ENCODE data around the gene CDON.

CDON gene
- total RNA-seq = 5.0 to 8.4 (median 5.7) reads per million in 3 experiments

DNA sequence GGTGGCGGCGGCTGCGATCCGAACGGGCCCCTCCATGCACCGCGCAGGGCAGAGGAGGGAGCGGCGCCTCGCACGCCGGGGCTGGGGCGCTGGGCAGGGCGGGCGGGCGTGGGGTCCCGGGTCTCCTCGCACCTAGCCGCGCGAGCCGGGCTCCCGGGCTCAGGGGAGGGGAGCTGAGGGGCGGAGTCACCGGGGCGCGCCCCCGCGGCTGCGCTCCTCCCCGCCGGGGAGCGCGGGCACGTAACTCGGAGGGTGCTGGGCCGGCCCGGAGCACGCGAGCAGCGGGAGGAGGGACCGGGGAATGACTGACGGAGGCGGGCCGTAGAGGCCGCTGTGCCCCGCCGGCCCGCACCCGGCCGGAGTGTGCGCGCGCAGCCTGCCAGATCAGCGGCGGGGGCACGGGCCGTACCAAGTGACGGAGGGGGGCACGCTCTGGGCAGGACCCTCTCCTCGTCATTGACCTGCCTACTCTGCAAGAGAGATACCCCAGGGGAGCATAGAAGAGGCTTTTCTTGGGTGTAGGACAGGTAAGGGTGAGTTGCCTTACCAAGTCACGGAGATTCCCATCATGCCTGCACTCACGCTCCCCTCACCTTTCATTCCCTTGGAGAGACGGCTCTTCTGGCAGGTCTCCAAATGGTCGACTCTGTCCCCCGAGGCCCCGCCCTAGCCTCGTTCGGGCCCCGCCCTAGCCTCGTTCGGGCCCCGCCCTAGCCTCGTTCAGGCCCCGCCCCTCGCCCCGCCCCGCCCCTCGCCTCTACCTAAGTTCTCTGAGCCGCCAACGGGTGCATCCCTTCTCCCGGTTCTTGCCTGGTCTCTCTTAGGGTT is at the start of gene CDON:
Gene CDON, minus strand, starts transcription at position 188 of the 828 bp plus-strand sequence. CDS start 39,390 bp downstream, outside the sequence.
- peak; percentile 91 for DNase-seq

DNA sequence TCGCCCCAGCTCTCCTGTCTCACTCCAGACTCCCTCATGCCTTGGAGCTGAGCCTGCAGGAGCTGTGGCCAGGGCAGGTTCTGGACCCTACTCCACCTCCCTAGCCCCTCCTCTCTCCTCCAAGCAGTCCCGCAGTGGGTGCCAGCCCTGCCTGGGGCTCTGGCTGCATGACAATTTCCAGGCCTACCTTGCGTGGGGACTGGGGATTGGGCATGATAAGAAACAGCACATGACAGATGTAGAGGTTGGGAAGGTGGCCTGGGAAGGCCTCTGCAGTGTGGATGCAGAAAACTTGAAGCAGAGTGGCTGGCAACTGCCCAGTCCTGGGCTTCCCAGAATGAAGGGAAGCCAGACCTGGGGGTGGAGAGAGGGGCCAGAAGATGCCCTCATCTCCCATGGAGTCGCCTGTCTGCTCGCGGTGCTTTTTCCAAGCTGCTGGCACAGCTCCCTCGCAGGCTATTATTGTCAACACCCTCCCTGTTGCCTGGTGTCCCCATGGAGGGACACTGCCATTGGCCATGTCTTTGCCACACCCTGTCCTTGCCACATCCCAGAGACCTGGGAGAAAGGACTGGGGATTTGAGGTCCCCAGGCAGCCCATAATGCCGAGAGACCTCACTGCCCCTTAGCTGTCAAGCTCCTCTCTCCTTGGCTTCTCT is 48.9 kb upstream of the CDON start:
- no peak for DNase-seq

DNA sequence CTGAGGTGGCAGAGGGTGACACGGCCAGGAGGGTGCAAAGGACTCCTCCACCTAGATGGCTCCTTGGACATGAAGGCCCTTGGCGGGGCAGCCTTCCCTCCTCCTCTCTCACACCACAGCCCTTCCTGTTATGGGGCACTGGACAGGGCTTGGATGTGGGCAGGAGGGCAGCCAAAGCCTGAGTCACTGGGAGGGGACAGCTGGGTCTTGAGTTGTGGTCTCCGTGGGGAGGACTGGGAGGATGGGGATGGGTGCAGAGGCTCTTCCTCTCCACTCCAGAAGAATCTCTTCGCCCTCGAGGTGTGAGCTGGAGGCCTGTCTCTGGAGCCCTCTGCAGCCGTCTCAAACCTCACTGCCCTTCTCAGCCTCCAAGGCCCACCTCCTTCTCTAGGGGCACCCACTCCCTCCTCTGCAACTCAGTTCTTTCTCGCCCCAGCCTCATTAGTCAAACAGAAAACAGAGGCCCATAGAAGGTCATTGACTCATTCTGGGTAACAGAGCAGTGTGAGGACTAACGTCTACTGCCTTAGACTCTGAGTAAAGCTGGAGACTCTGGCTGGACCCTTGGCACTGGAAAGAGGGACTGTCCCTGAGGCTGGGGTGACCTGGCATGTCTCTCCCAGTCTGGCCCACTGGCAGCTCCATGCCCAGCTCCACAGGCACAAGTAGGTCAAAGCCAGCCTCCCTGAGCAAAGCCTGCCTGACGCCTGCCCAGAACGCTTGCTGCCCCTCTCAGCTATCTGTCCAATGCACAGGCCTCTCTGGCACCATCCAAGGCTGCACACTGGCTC is 47.5 kb upstream of the CDON start:
- DNase-seq = no peak

- DNase-seq = no peak
Measured at GRCh38 chr11:126106594-126107328, 44.1 kb upstream of the CDON start.

DNA sequence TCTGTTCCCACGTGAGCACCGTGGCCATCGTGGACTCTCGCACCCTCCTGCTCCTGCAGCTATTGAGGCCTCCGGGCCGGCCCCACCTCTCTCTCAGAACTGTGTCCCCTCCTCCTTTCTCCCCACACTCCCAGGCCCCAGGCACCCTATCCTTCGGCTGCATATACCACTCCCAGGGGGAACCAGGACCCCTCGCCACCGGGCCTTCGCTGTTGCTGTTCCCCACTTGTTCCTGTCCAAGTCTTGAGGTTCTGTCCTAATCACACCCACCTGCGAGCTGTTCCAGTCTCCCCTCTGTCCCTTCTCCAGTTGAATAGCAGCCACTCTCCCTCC is 43.0 kb upstream of the CDON start:
- no peak for DNase-seq

DNA sequence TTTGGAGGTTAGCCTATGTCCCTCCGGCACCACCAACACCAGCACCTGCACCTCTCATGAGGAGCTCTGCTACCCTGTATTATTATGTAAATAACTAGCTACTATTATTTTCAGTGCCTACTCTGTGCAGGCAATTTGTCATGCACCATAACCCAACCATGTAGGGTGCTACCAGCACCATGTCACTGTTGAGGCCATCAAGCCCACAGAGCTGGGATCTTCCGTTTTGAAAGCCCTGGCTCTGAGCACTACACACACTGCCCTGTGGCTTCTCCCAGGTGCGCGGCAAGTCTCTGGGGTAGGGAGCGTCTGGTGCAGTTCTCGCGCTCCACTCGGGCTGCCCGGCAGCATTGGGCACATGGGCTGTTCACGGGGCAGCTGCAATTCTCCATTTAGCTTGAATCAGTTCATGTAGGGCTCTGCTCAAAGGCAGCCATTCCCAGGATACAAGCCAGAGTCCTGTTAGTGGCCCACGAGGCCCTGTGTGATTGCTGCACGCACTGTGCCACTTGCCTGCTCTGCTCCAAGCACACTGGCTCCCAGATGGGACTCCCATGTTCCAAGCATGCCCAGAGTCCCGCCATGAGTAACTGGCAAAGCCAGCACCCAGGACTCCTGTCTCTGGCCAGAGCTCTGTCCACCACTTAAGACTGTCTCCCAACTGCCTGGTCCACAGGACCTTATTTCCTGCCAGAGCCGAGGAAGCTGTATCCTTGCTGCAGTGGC is 42.5 kb upstream of the CDON start:
- no peak for DNase-seq

DNA sequence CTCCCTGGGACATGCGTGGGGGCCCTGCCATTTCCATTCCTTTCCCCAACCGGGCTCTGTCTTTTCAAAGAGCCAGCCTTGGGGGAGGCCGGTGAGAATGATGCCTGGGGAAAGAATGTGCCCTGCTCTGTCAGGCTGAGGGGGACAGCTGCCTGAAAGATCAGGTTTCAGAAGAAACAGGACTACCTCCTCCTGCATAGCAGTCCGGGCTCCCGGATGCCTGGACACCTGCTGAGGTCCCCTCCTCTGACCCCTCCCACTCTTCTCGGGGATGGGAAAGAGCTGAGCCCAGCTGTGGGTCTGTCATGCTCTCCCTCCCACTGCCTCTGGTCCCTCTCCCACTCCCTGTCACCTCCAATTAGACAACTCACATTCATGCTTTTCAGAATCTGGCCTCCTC is 41.8 kb upstream of the CDON start:
- DNase-seq = no peak

- no peak for DNase-seq
Measured at GRCh38 chr11:126103150-126103549, 40.5 kb upstream of the CDON start.

GRCh38 chr11:126102436-126102981 is 39.8 kb upstream of the CDON start:
- DNase-seq = no peak

- no peak for DNase-seq
Measured at GRCh38 chr11:126101930-126102283, 39.2 kb upstream of the CDON start.

DNA sequence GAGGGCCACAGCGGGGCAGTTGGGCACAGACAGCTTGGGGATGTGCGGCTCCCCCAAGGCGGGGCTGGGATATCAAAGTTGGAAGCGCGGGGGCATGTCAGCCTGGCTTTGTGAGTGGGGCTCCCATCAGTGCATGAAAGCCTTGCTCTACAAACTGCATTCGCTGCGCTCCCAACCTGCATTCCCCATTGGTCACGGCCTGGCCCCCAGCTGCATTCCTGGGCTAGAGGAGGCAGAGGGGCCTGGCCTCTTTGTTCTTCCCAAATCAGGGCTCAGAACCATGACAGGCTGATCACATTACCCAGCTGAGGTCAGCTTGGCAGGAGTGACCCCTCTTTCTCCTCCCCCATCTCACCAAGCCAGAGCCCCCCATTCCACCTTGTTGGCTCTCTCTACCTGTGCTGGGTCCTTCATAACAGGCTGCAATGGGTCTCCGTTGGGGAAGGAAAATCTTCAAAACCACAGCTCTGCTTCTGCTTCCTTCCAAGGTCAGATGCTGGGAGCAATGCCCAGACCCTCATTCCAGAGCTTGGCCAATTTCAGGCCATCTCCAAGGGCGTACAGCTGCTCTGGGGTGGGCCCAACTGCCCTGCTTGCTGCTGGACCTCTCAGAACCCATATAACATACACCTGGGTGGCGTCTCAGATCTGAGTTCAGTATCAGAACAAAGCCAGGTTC is 38.7 kb upstream of the CDON start:
- no peak for DNase-seq

DNA sequence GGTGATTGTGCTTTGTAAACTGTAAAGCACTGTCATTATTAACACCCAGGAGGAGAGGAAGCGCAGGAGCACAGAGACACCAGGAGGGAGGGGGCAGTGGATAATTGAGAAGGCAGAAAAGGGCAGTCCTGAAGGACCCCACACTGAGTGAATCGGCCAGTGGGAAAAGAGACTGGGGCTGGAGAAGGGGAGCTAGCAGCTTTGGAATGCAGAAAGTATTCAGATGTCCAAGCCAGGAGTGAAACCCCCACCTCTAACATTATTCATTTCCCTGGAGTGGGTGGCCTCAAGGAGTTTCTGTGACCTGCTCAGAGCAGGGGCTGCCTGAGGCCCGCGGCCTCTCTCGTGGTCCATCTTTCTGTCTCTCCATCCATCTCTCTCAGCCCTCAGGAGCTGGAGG is 38.0 kb upstream of the CDON start:
- DNase-seq = no peak

GRCh38 chr11:126098204-126098769 is 35.6 kb upstream of the CDON start:
- DNase-seq = no peak

GRCh38 chr11:126095745-126096144 is 33.1 kb upstream of the CDON start:
- DNase-seq = no peak

DNA sequence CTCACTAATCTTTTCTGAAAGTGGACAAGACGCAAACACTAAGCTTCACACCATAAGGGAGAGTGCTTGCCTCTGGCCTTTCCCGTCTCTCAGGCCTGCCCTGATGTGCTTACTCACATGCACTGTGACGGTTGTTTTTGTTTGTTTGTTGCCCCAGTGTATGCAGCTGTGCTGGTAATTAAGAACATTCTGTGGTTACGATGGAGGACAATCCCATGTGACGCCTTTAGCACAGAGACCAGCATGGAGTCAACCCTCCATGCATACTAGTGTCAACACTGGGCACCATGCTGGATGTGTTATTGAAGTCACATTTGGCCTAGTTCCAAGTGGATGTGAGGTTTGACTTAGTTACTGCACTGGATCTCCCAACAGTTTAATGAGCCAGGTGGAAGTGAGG is 27.8 kb upstream of the CDON start:
- no peak for DNase-seq

- no peak for DNase-seq
Measured at GRCh38 chr11:126088999-126089398, 26.3 kb upstream of the CDON start.

GRCh38 chr11:126086248-126086647 is 23.6 kb upstream of the CDON start:
- DNase-seq = no peak

DNA sequence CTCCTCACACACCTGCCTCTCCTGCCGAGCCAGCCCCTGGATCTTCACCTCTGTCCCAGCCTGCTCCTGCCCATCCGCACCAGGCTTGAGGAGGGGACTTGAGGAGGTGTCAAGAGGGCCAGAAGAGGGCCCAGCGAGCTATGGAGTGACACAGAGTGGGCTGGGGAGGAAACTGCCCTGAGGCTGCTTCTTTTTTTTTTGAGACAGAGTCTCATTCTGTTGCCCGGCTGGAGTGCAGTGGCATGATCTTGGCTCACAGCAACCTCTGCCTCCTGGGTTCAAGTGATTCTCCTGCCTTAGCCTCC is 21.9 kb upstream of the CDON start:
- DNase-seq = no peak

DNA sequence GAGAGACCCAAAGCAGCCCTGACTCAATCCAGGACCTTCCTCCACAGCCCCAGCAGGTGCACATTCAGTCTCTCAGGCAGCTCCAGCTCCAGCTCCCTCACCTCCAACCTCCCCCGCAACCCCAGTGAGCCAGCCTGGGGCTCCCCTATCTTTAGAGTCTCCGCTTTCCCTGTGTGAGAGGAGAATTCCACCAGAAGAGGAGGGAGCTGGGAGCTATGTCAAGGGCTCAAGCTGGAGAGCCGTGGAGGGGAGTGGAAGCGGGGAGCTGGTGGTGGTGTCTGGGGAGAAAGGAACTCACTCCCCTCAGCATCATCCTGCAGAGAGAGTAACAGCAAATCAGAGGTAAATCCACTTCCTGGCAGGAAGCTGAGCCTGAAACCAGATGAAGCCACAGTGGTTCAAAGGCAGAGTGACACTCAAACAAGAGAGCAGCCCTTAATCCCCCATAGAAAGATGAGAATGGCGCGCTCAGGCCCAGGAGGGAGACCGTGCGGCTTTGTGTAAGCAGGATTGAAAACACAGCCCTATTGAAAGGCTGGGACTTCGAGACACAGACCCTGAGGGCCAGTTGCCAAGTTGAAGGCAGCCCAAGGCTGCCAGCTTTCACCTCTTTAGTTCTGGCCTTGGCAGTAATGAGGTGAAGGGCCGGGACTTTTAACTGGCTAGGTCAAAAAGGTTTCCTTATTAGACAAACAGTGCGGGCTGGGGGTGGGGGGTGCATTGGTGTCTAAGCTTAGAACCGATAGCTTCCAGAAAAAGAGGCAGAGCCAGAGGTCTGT is 21.4 kb upstream of the CDON start:
- DNase-seq = peak; percentile 52
